Activated effector memory CD4-positive, alpha-beta T cell treated with anti-CD3 and anti-CD28 coated beads, Interleukin-2, amount 50 U/mL, for 16 hours (primary cell): ENCODE measurements around the gene IQCM.

Experiments
- DNase-seq: peaks from one replicate; pipeline ENCODE4 v3.0.0-alpha.2; 2020

IQCM gene

GRCh38 chr4:149766135-149766534 lies 49.5 kb downstream of the IQCM start:
- DNase-seq = no peak

GRCh38 chr4:149765630-149766029 lies 50.0 kb downstream of the IQCM start:
- DNase-seq = no peak

GRCh38 chr4:149755969-149756368 lies 59.7 kb downstream of the IQCM start:
- DNase-seq = no peak

- no peak for DNase-seq
Measured at GRCh38 chr4:149754526-149754925, 61.1 kb downstream of the IQCM start.

GRCh38 chr4:149752729-149753128 lies 62.9 kb downstream of the IQCM start:
- DNase-seq = no peak

GRCh38 chr4:149751174-149751573 lies 64.5 kb downstream of the IQCM start:
- DNase-seq = no peak

GRCh38 chr4:149749784-149750183 lies 65.9 kb downstream of the IQCM start:
- no peak for DNase-seq

GRCh38 chr4:149747646-149748045 lies 68.0 kb downstream of the IQCM start:
- DNase-seq = no peak

GRCh38 chr4:149746276-149746675 lies 69.4 kb downstream of the IQCM start:
- DNase-seq = no peak

GRCh38 chr4:149741186-149741831 lies 74.3 kb downstream of the IQCM start:
- DNase-seq = no peak

- no peak for DNase-seq
Measured at GRCh38 chr4:149738156-149738555, 77.5 kb downstream of the IQCM start.

GRCh38 chr4:149735796-149736195 lies 79.8 kb downstream of the IQCM start:
- DNase-seq = no peak

- no peak for DNase-seq
Measured at GRCh38 chr4:149728444-149728843, 87.2 kb downstream of the IQCM start.

- no peak for DNase-seq
Measured at GRCh38 chr4:149727663-149728062, 88.0 kb downstream of the IQCM start.

GRCh38 chr4:149723065-149723464 lies 92.6 kb downstream of the IQCM start:
- no peak for DNase-seq

- no peak for DNase-seq
Measured at GRCh38 chr4:149719806-149720205, 95.8 kb downstream of the IQCM start.

GRCh38 chr4:149719357-149719756 lies 96.3 kb downstream of the IQCM start:
- DNase-seq = no peak

GRCh38 chr4:149718500-149718899 lies 97.1 kb downstream of the IQCM start:
- DNase-seq = no peak

- no peak for DNase-seq
Measured at GRCh38 chr4:149716728-149717127, 98.9 kb downstream of the IQCM start.

GRCh38 chr4:149715822-149716585 lies 99.6 kb downstream of the IQCM start:
- DNase-seq = no peak

GRCh38 chr4:149713031-149713430 lies 102.6 kb downstream of the IQCM start:
- no peak for DNase-seq

GRCh38 chr4:149711593-149712365 lies 103.9 kb downstream of the IQCM start:
- no peak for DNase-seq

GRCh38 chr4:149709640-149710039 lies 106.0 kb downstream of the IQCM start:
- no peak for DNase-seq
